Calu3 (cell line): ENCODE measurements around the gene SNAPC4. TPM values are rescaled to one million over a fixed set of nuclear protein-coding genes. Genes with fewer than 3 reads are reported as not detected.
A peak's percentile ranks its signal among the peaks of the same experiment; 100 is the strongest.
"Not testable (repeated sequence)": the region's sequence is repeated elsewhere in the genome, so short reads cannot be mapped to it uniquely, and the experiment has no call there.

Experiments used
- BruUV-seq: library from RNA; stranded (reverse); fragments of 400-500 nt; replicated peaks from 2 replicates; lab custom pipeline; 2021; lab: Mats Ljungman, UMichigan
- CTCF ChIA-PET: fragments of 300-600 bp; sonication (Branson Sonifier 250); formaldehyde crosslinking; loops from one replicate; lab custom pipeline; 2022; ENCODE audit warnings: antibody characterized with exemption; lab: Charles Lee
- DNase-seq: peaks from one replicate; pipeline ENCODE4 v3.0.0; 2022
- H3K27ac Mint-ChIP-seq: one replicate; pipeline ENCODE4 v1.8.0; 2022; ENCODE audit warnings: mixed read lengths; ENCODE audit not compliant: unreplicated experiment
- H3K27me3 Mint-ChIP-seq: one replicate; pipeline ENCODE4 v1.8.0; 2022; ENCODE audit warnings: mixed read lengths; ENCODE audit not compliant: unreplicated experiment
- H3K36me3 Mint-ChIP-seq: one replicate; pipeline ENCODE4 v1.8.0; 2022; ENCODE audit warnings: mild to moderate bottlenecking, moderate library complexity, mixed read lengths; ENCODE audit not compliant: insufficient read depth, unreplicated experiment
- H3K4me1 Mint-ChIP-seq: one replicate; pipeline ENCODE4 v1.8.0; 2022; ENCODE audit warnings: mild to moderate bottlenecking, low read depth, mixed read lengths; ENCODE audit not compliant: unreplicated experiment
- H3K4me3 Mint-ChIP-seq: one replicate; pipeline ENCODE4 v1.8.0; 2022; ENCODE audit warnings: mild to moderate bottlenecking, low read depth, moderate library complexity, mixed read lengths; ENCODE audit not compliant: unreplicated experiment
- H3K9me3 Mint-ChIP-seq: one replicate; pipeline ENCODE4 v1.8.0; 2022; ENCODE audit warnings: low read depth, mixed read lengths; ENCODE audit not compliant: unreplicated experiment
- intact Hi-C: fragments of 100-400 bp; cut with micrococcal nuclease; formaldehyde crosslinking; loops from one replicate; pipeline ENCODE4 v1.10.0; 2022; ENCODE audit not compliant: unreplicated experiment
- total RNA-seq: library from RNA; stranded (reverse); gene quantifications from 2 replicates; pipeline ENCODE4 v1.2.3, GENCODE V29; 2022
- TF ChIP-seq, protein P1 (sequence below): fragments of 200-600 bp; IDR thresholded peaks from one replicate; pipeline ENCODE4 v1.8.0; 2022; ENCODE audit warnings: antibody characterized with exemption; ENCODE audit not compliant: unreplicated experiment

The SNAPC4 gene
- total RNA-seq, 1 experiment from 2014 or later, result 10.5 TPM

DNA sequence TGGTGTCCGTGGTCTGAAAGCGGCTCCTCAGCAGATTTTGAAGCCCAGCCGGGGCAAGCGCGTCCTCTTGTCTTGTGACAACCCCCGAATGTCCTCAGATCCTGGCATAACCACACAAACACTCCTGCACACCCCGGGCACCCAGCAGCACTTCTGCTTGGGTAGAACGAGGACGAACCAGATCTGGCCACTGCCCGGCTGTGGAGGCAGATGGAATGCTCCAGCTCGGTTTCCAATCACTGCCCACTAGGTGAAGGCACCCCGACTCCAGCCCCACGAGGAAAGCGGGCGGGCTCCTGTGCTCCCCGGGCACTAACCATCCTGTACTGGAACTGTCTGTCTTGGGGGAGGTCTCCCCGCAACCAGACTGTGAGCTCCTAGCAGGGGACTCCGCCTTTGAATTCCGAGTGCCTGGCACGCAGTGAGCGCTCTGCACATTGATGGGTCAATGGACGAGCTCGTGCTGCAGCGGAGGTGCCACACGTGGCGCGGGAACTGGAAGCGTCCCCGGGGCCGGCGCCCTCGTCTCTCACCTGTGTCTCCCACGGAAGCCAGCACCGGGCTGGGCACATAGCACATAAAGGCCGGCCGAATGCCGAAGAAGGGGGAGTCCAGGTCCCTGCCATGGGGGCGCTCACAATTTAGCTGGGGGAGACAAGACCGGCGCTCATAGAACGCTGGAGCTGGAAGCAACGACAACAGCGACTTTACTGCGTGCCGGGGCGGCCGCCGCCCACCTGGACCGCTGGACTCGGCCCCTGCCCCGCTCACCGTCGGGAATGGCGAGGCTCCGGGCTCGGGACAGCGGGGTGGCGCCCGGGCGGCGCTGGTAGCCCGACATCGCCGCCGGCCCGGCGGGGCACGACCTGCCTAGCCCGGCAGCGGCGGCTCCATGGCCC lies 9.8 kb upstream of the SNAPC4 start:
- BruUV-seq, result TSS peak; percentile 74
- Mint-ChIP-seq H3K9me3 (no peaks in the 10 kb centered on the region), H3K27ac (peak overlapping the region; percentile 81), H3K27me3 (no peaks in the 10 kb centered on the region), H3K4me1 (peaks cover 21% of the 10 kb centered on the region), H3K36me3 (peaks cover 56% of the 10 kb centered on the region), H3K4me3 (peak overlapping the region; percentile 93)
- CTCF ChIA-PET, result interaction anchor here (0.6 to 1.1 kb wide), 2 partner anchors 64 to 474 kb away, joined by 3 read pairs; no protein-coding TSS in a partner anchor
- DNase-seq, result peak; percentile 17
- TF ChIP-seq, protein P1, sequence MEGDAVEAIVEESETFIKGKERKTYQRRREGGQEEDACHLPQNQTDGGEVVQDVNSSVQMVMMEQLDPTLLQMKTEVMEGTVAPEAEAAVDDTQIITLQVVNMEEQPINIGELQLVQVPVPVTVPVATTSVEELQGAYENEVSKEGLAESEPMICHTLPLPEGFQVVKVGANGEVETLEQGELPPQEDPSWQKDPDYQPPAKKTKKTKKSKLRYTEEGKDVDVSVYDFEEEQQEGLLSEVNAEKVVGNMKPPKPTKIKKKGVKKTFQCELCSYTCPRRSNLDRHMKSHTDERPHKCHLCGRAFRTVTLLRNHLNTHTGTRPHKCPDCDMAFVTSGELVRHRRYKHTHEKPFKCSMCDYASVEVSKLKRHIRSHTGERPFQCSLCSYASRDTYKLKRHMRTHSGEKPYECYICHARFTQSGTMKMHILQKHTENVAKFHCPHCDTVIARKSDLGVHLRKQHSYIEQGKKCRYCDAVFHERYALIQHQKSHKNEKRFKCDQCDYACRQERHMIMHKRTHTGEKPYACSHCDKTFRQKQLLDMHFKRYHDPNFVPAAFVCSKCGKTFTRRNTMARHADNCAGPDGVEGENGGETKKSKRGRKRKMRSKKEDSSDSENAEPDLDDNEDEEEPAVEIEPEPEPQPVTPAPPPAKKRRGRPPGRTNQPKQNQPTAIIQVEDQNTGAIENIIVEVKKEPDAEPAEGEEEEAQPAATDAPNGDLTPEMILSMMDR, result no peak
- intact Hi-C loops, result no loop called here

DNA sequence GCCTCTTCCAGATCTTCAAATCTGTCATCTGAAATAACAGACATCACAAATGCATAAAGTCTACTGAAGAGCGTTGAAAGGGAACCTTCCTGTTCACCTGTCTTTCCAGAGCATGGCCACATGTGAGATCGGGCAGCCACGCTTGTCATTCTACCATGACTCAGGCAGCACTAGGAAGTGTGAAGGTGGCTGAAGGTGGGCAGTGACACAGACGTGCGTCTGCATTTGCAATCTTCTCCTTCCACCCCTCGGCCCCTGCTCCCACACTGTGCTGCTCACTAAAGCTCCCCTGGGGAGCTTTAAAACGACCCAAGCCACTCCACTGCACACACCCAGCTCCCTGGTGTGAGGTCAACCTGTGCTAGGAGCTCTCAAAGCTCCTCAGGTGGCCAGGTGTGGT lies 7.9 kb upstream of the SNAPC4 start:
- Mint-ChIP-seq H3K36me3 (peaks cover 54% of the 10 kb centered on the region), H3K4me3 (no peak overlapping the region), H3K4me1 (peaks cover 21% of the 10 kb centered on the region), H3K27ac (no peak overlapping the region), H3K27me3 (no peaks in the 10 kb centered on the region), H3K9me3 (no peaks in the 10 kb centered on the region)
- CTCF ChIA-PET, result no interaction called here
- no peak for DNase-seq
- intact Hi-C loops, result no loop called here
- BruUV-seq, result no TSS peak
- TF ChIP-seq, protein P1, result no peak

DNA sequence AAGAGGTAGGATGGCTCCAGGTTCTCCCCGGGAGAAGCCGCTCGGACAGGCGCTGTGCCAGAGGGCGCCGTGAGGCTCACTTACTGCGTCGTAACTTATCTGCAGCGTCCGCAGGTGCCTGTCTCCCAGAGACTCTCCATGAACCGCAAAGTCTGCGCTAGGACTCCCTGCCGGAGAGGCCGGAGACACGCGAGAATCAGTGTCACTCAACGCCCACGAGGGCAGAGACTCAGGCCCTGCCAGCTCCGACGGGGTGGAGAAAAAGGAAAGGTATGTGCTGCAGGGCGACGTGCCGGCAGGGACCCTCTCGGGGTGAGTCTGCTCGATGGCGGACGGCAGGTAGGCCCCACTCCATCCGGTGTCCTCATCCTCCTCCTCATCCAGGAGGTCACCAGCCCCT lies 7.1 kb upstream of the SNAPC4 start:
- DNase-seq, H3K27me3 Mint-ChIP-seq, H3K4me3 Mint-ChIP-seq, H3K27ac Mint-ChIP-seq, intact Hi-C loops, H3K9me3 Mint-ChIP-seq, CTCF ChIA-PET: not testable (repeated sequence)
- H3K4me1 Mint-ChIP-seq, result peaks cover 21% of the 10 kb centered on the region
- BruUV-seq, result TSS peak; percentile 19
- peaks cover 54% of the 10 kb centered on the region for H3K36me3 Mint-ChIP-seq

DNA sequence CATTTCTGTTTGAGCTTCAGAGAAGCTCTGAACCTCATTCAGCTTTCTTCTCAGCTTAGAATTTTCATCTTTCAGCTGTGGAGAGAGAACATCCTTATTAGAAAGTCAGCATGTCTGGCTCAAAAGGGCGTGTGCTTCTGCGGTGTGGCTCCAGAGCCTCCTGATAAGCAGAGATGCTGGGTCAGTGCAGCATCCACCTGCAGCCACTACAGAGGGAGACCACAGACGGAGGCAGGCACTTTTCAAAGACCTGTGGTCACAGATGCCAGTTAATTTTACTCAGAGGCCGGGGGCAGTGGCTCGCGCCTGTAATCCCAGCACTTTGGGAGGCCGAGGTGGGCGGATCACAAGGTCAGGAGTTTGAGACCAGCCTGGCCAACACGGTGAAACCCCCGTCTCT lies 5.9 kb upstream of the SNAPC4 start:
- H3K9me3 Mint-ChIP-seq, DNase-seq, BruUV-seq, intact Hi-C loops, H3K27me3 Mint-ChIP-seq, H3K4me3 Mint-ChIP-seq, CTCF ChIA-PET, H3K27ac Mint-ChIP-seq: not testable (repeated sequence)
- Mint-ChIP-seq H3K36me3 (peaks cover 51% of the 10 kb centered on the region), H3K4me1 (peaks cover 13% of the 10 kb centered on the region)

DNA sequence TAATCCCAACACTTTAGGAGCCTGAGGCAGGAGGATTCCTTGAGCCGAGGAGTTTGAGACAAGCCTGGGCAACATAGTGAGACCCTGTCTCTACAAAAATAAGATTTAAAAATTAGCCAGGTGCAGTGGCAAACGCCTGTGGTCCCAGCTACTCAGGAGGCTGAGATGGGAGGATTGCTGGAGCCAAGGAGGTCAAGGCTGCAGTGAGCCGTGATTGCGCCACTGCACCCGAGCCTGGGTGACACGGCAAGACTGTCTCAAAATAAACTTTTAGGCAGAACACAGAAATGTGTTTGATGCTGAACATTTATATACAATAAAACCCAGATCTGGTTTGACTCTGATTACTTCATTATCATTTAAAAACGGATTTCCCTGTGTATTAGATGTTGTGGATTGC lies 5.5 kb upstream of the SNAPC4 start:
- H3K36me3 Mint-ChIP-seq, result peaks cover 50% of the 10 kb centered on the region
- no peaks in the 10 kb centered on the region for H3K9me3 Mint-ChIP-seq
- no peak overlapping the region for H3K27ac Mint-ChIP-seq
- no TSS peak for BruUV-seq
- CTCF ChIA-PET, result no interaction called here
- no peaks in the 10 kb centered on the region for H3K27me3 Mint-ChIP-seq
- DNase-seq, result no peak
- TF ChIP-seq, protein P1, result no peak
- intact Hi-C loops, result no loop called here
- H3K4me3 Mint-ChIP-seq, result no peak overlapping the region
- H3K4me1 Mint-ChIP-seq, result peaks cover 11% of the 10 kb centered on the region
